DMS53 (cell line): Measurements from ENCODE around the gene RASSF5.
A peak's percentile ranks its signal among the peaks of the same experiment; 100 is the strongest.

Source experiments
- DNase-seq: peaks from one replicate; lab custom pipeline; 2025; lab: John Stamatoyannopoulos, UW

Gene RASSF5

GRCh38 chr1:206497774-206498173 is 9.6 kb upstream of the RASSF5 start:
- DNase-seq: no peak

DNA sequence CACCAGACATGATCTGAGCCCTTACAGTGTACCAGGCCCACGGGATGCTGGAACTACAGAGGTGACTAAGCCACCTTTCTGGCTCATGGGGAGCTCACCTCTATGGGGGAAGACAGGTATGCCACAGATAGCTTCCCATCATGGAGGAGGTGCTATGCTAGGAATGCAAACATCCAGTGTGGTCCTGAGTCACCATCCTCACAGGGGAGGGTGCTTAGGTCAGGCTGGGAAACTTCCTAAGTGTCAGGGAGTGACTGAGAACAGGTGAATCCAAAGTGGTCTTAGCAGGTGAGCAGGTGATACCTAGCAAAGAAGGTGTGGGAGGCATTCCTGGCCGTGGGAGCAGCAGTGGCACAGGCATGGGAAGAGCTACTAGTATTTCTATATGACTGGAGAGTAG is 8.6 kb upstream of the RASSF5 start:
- peak; percentile 44 for DNase-seq

GRCh38 chr1:206500046-206500445 is 7.3 kb upstream of the RASSF5 start:
- DNase-seq: no peak

DNA sequence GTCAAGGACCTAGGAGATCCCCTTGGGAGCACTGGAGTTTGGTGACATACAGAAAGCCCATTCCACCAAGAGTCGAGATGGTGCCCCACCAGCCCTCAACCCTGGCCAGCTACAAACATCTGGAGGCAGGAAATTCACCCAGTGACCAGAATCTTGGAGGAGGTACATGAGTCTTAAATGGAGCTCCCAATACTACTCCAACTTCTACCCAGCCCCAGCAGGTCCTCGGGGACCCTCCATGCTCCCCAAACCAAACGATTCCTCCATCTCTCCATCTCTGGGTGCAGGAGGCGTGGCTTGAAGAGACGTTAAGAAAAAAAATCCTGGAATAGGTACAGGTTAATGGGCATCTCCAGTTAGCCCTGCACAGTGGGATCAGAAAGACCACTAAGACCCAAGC is 5.5 kb upstream of the RASSF5 start:
- DNase-seq: no peak

- DNase-seq: no peak
Observed at GRCh38 chr1:206502403-206502802, 4.9 kb upstream of the RASSF5 start.

DNA sequence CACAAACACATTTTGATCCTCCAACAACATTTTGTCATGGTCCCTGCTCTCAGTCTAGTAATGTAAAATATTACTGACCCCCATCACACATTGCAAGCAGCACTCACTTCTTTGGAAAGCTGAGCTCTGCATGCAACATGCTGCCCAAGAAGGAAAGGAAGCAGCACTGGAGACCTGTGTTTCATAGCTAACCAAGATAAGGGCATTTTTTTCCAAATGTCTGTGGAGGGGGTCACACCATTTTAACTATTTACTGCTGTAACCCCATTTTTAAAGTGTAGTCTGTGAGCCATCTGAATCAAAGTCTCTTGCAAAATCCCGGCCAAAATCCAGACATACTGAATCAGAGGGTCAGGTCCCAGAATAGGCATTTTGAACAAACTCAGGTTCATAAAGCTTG is 4.5 kb upstream of the RASSF5 start:
- DNase-seq: no peak

GRCh38 chr1:206503591-206504362 is 3.6 kb upstream of the RASSF5 start:
- DNase-seq: peak; percentile 23

DNA sequence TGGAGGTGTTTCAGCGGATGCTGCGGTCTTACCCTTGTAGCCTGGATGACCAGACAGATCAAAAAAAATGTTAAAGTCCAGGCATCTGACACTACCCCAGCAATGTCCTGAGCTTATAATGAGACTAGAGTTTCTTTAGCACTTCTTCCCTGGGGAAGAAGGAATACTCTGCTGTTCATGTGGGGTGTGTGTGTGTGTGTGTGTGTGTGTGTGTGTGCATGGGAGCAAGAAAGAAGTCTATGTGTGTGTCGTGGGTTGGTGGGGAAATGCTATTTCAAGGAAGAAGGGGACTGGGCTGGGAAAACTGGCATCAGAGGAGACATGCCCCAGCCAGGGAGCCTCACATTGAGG is 3.0 kb upstream of the RASSF5 start:
- DNase-seq: no peak

DNA sequence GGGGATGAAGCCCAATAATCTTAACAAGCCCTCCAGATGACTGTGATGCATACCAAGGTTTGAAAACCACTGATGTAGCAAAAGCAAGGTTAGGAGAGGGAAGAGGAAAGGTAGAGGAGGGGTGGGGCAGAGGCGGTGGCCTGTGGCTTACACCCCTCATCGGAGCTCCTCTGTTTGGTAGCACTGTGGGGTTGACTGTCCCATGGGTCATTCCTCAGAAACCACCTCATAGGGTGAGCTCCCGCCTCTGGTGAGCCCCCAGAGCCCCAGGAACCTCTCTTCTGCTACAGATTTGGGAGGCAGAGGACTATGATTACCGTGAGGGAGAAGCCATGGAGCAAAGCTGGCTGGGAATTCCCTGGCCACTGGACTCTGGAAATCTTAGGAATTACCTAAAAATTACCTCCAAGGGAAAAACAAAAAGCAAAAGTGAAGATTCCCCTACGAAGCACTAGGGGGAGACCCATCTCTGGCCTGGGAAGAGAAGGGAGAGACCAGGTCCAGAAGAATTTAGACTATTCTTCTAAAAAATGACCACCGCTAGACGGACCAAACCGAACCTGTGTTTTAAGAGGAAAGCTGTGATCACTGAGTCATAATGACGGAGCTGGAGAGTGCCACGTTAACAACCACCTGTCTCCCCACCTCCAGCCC is 1.5 kb upstream of the RASSF5 start:
- DNase-seq: peak; percentile 54

DNA sequence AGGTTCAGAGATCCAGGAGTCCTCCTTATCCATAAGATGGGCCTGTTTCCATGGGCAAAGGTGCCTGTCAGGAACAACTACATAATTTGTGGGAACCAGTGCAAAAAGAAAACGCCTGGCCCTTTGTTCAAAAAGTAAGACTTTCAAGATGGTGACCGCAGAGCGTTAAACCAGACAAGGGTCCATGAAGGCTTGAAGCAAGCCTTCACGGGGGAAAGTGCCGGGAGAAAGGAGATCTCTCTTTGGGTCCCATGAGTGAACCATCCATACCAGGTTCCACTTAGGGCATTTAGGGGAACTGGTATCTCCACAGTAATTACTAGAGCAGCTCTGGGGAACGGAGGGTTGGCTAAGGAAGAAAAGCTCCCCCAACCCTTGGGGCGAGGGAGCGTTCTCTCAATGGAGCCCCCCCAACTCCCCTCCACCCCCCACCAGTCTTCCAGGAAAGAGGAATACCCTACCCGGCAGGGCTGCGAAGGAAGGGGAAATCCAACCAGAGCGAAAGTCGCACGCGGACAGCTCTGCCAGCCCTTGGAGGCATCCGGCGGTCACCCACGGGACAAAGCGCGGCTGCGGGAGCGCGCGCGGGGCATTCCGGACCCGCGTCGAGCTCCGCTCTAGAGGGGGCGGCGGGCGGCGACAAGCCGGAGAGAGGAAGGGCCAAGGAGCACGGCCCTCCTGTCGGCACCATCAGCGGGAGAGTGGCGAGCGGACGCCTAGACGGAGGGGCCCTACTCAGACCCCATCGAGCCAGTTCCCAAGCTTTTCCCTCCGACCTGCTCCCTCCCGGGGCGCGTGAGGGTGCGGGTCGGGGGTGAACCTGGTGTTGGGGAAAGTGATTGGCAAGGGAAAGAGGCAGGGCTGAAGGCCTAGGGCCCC is 687 bp upstream of the RASSF5 start:
- peak; percentile 56 for DNase-seq

GRCh38 chr1:206508130-206508889 is 979 bp downstream of the RASSF5 start:
- no peak for DNase-seq

- no peak for DNase-seq
Observed at GRCh38 chr1:206508956-206509355, 1.6 kb downstream of the RASSF5 start.

DNA sequence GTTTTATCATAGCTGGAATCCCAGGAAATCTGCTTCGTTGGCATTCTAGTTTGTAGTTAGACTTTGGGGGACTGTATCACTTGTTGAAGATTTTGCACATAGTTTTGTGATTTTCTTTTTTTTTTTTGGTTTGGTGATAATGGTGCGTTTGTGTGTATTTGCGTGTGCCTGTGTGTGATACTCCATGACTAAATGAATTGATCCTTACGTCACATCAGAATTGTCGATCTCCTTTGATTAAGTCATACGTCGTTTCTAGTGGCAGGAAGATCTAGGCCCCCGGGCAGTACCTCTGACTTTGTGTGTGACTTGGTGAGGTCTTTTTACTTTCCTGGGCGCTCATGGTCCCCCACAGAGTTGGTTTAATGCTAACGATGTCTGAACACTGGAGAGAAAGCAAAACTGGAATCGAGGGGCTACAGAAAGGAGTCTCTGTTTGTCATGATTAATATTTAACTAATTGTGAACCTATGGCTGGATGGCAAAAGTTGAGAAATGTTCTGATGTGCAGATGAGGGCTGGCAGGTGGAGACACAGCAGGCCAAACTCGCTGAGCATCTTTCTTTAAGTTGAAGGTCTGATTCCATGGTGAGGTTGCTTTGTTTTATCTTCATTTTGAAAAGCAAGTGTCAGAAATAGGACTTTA is 2.4 kb downstream of the RASSF5 start:
- DNase-seq: no peak

- DNase-seq: no peak
Observed at GRCh38 chr1:206510371-206510770, 3.0 kb downstream of the RASSF5 start.

- peak; percentile 55 for DNase-seq
Observed at GRCh38 chr1:206511362-206512057, 4.2 kb downstream of the RASSF5 start.

DNA sequence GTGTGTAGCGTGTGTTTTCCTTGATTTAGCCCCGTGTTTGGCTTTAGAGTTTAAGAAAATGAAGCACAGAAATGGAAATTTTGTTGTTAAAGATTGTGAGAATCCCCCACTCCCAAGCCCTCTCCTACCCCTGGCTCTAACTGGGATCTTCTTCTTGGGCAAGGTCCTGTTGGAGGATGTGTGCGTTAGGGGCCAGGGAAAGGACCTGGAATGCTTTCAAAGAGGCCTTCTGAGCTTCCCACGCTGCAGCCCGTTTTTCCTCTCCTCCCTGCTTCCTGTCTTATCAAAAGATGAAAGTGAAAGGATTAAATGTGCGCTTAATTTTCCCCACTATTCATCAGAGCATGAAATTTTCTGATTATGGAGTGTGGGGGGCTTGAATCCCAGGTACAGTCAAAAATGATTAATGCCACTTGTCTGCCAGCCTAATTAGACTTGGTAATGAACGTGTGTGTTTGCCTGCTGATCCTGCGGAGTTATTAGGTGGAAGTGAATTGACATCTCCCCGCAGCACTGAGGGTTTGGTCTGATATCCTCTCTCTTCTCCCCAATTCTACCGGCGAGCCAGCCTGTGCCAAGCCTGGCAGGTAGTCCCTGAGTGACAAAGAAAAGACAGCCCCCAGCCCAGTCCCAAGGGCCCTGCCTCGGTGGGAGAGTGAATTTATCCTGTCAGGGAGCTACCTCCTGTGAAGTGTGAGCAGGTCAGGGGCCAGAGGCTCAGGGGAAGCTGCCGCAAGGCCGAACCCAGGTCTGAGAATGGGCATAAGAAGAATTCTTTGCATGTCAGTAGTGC is 4.9 kb downstream of the RASSF5 start:
- peak; percentile 55 for DNase-seq

- no peak for DNase-seq
Observed at GRCh38 chr1:206512851-206513180, 5.5 kb downstream of the RASSF5 start.

- no peak for DNase-seq
Observed at GRCh38 chr1:206513312-206514111, 6.2 kb downstream of the RASSF5 start.

GRCh38 chr1:206514813-206515387 is 7.6 kb downstream of the RASSF5 start:
- no peak for DNase-seq
